ENCODE data around the gene GCNA.
"Not testable (repeated sequence)": the region's sequence is repeated elsewhere in the genome, so short reads cannot be mapped to it uniquely, and the experiment has no call there.

Gene GCNA

GRCh38 chrX:71636438-71637252 lies 58.4 kb downstream of the GCNA start:
- Mint-ChIP-seq H3K27me3 (no peaks in the 10 kb centered on the region), H3K4me3 (no peak overlapping the region), H3K4me1 (peaks cover 18% of the 10 kb centered on the region), H3K9me3 (no peaks in the 10 kb centered on the region), H3K36me3 (no peaks in the 10 kb centered on the region), H3K27ac (peak overlapping the region; percentile 70)

GRCh38 chrX:71637253-71637618 lies 59.0 kb downstream of the GCNA start:
- H3K9me3 Mint-ChIP-seq = no peaks in the 10 kb centered on the region
- peak overlapping the region; percentile 70 for H3K27ac Mint-ChIP-seq
- H3K27me3 Mint-ChIP-seq = no peaks in the 10 kb centered on the region
- H3K4me1 Mint-ChIP-seq = peaks cover 18% of the 10 kb centered on the region
- H3K36me3 Mint-ChIP-seq = no peaks in the 10 kb centered on the region
- H3K4me3 Mint-ChIP-seq = no peak overlapping the region

DNA sequence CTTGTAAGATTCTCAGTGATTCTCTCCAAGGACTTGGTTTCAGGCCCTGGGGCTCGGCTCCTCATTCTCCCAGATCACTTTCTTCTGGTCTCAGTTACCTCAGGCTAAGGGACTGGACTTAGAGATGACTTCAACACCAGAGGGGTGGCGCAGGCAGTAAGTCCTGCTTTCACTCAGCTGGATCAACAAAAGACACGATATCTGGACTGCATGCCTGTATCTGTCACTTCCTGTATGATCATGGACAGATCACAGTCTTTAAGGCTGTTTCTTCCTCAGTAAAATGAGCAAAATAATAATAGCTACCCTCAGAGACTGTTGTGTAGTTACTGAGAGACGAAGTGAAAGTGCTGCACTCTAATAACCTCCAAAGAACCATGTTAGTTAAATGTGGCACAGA lies 59.6 kb downstream of the GCNA start:
- H3K36me3 Mint-ChIP-seq = no peaks in the 10 kb centered on the region
- H3K9me3 Mint-ChIP-seq = no peaks in the 10 kb centered on the region
- H3K4me3 Mint-ChIP-seq = no peak overlapping the region
- H3K4me1 Mint-ChIP-seq = peaks cover 18% of the 10 kb centered on the region
- no peaks in the 10 kb centered on the region for H3K27me3 Mint-ChIP-seq
- H3K27ac Mint-ChIP-seq = no peak overlapping the region

DNA sequence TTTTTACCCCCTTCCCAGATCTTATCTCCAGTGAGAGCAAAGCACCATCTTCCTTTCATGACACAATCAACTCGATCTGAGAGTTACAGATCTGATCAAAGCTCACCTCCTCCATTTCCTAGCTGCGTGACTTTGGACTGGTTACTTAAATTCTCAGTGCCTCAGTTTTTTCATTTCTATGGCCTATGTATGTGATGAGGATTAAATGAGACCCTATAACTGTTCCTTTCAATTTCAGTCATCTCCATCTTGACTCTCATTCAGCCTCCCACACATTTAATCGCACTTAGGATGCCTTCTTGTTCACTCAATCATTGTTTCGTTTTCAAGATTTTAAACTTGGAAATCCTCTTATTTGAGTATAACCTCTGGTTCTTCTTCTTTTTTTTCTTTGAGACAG lies 60.2 kb downstream of the GCNA start:
- Mint-ChIP-seq H3K36me3 (no peaks in the 10 kb centered on the region), H3K27ac (no peak overlapping the region), H3K4me1 (peaks cover 18% of the 10 kb centered on the region), H3K9me3 (no peaks in the 10 kb centered on the region), H3K27me3 (no peaks in the 10 kb centered on the region), H3K4me3 (no peak overlapping the region)

DNA sequence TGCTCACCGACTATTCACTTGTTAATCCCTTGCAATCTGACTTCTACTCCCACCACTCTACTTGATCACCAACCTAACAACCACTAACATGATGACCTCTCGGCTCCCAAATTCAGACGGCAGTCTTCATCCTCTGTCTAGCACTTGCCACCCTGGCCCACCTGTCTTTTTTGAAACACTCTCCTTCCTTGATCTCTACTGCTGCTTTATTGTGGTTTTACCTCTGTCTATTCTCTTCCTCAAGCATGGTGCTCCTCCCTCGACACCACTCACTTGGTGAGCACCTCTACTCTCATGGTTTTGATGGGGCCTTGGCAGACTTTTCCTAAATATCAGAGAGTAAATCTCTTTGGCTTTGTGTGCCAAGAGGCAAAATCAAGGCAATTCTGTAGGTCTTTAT lies 61.8 kb downstream of the GCNA start:
- Mint-ChIP-seq H3K27me3 (no peaks in the 10 kb centered on the region), H3K4me3 (no peak overlapping the region), H3K9me3 (no peaks in the 10 kb centered on the region), H3K27ac (no peak overlapping the region), H3K36me3 (no peaks in the 10 kb centered on the region), H3K4me1 (peaks cover 18% of the 10 kb centered on the region)

DNA sequence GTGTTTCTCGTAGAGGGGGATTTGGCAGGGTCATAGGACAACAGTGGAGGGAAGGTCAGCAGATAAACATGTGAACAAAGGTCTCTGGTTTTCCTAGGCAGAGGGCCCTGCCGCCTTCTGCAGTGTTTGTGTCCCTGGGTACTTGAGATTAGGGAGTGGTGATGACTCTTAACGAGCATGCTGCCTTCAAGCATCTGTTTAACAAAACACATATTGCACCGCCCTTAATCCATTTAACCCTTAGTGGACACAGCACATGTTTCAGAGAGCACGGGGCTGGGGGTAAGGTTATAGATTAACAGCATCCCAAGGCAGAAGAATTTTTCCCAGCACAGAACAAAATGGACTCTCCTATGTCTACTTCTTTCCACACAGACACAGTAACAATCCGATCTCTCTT lies 66.2 kb downstream of the GCNA start:
- not testable (repeated sequence) for H3K27ac Mint-ChIP-seq, H3K4me1 Mint-ChIP-seq, H3K9me3 Mint-ChIP-seq, H3K27me3 Mint-ChIP-seq, H3K4me3 Mint-ChIP-seq, H3K36me3 Mint-ChIP-seq

DNA sequence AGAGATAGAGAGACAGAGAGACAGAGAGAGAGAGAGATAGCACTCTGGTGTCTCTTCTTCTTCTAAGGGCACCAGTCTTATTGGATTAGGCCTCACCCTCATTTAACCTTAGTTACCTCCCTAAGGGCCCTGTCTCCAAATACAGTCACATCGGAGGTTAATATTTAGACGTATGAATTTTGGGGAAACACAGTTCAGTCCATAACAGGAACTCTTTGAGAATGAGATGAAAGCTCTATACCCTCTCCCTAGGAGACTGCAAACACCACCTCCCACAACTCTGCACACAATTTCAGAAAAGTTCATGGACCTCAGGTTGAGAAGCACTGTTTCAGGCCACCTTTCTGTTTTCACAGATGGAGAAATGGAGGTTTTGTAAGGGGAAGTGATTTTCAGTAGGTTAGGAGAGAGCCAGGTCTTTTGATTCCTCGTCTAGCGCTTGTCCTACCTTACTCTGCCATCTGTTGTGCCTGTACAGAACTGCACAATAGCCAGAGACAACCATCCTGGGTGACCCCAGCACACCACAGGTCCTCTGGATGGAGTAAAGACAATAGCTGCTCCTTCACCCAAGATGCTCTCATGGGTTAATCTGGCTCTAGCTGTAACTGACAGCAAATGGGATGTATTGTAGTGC lies 72.2 kb downstream of the GCNA start:
- H3K27me3 Mint-ChIP-seq = no peaks in the 10 kb centered on the region

GRCh38 chrX:71652405-71652804 lies 74.2 kb downstream of the GCNA start:
- Mint-ChIP-seq H3K4me1 (peaks cover 13% of the 10 kb centered on the region), H3K36me3 (no peaks in the 10 kb centered on the region), H3K9me3 (no peaks in the 10 kb centered on the region), H3K27me3 (no peaks in the 10 kb centered on the region), H3K27ac (no peak overlapping the region), H3K4me3 (no peak overlapping the region)

More for the DNA sequence above, 72.2 kb downstream of the GCNA start:
- Mint-ChIP-seq H3K9me3 (no peaks in the 10 kb centered on the region), H3K4me3 (no peak overlapping the region), H3K4me1 (peaks cover 13% of the 10 kb centered on the region), H3K36me3 (no peaks in the 10 kb centered on the region), H3K27ac (peak overlapping the region; percentile 70)

DNA sequence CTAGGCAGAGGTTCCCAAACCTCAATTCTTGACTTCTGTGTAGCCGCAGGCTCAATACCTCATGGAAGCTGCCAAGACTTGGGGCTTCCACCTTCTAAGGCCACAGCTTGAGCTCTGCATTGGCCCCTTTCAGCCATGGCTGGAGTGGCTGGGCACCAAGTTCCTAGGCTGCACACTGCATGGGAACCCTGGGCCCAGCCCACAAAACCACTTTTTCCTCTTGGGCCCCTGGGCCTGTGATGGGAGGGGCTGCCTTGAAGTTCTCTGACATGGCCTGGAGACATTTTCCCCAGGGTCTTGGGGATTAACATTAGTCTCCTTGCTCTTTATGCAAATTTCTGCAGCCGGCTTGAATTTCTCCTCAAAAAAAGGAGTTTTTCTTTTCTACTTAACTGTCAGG lies 75.1 kb downstream of the GCNA start:
- no peaks in the 10 kb centered on the region for H3K36me3 Mint-ChIP-seq
- H3K27ac Mint-ChIP-seq = no peak overlapping the region
- peaks cover 13% of the 10 kb centered on the region for H3K4me1 Mint-ChIP-seq
- no peak overlapping the region for H3K4me3 Mint-ChIP-seq
- H3K27me3 Mint-ChIP-seq = no peaks in the 10 kb centered on the region
- H3K9me3 Mint-ChIP-seq = no peaks in the 10 kb centered on the region

DNA sequence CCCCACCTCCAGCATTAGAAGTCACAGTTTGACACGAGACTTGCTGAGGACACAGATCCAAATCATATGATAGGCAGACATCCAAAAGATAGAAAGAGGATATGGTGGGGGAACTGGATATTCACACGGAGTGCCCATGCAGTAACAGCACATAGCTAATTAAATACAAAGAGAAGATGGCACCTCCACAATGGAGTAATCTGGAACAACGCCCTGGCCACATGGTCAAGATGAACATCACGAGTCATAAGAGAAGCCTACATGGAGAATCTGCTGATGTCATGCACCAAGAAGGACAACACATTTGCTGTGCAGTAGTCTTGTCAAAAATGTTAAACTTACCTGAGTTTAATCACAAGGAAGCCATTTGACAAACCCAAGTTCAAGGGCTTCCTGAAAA lies 79.0 kb downstream of the GCNA start:
- Mint-ChIP-seq H3K27me3 (no peaks in the 10 kb centered on the region), H3K36me3 (no peaks in the 10 kb centered on the region), H3K27ac (no peak overlapping the region)

DNA sequence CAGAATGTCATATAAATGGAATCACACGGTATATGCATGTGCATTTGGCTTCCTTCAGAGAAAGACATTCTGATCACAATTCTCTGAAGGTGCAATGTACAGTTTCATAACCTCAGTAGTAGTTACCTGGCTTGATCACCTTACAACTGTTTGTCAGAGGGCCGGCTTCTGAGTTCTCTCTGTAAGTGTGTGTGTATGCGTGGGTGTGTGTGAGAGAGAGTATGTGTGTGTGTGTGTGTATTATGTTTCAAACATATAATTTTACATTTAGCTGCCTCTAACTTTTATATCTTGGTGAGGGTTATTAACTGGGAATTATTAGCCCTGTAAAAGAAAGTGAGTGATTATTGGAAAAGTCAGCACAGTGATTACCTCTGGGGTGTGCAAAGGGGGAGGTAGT lies 81.1 kb downstream of the GCNA start:
- no peak overlapping the region for H3K4me3 Mint-ChIP-seq
- H3K4me1 Mint-ChIP-seq = peaks cover 14% of the 10 kb centered on the region
- H3K27ac Mint-ChIP-seq = no peak overlapping the region
- H3K9me3 Mint-ChIP-seq = no peaks in the 10 kb centered on the region
- no peaks in the 10 kb centered on the region for H3K36me3 Mint-ChIP-seq
- H3K27me3 Mint-ChIP-seq = no peaks in the 10 kb centered on the region

More for the DNA sequence above, 79.0 kb downstream of the GCNA start:
- Mint-ChIP-seq H3K9me3 (no peaks in the 10 kb centered on the region), H3K4me1 (peaks cover 1% of the 10 kb centered on the region), H3K4me3 (no peak overlapping the region)

DNA sequence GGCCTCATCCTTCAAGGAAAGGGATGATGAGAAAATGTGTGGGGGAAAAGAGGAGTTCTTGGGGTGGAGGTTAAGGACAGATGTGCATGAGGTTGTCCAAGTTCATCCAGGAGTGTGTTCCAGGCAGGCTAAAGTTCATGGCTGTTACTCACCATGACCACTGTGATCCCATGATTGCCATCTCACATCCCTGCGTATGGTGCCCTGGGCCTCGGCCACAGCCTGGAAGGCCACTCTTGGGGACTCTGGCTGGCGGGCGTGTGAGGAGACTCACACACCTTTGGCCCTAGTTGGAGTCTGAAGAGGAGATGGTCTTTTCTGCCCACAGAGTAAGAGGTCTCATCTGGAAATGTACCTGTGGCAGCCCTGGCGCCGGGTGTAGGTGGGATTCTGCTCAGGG lies 81.7 kb downstream of the GCNA start:
- Mint-ChIP-seq H3K4me3 (no peak overlapping the region), H3K36me3 (no peaks in the 10 kb centered on the region), H3K9me3 (no peaks in the 10 kb centered on the region), H3K27me3 (no peaks in the 10 kb centered on the region), H3K27ac (no peak overlapping the region), H3K4me1 (peaks cover 14% of the 10 kb centered on the region)

DNA sequence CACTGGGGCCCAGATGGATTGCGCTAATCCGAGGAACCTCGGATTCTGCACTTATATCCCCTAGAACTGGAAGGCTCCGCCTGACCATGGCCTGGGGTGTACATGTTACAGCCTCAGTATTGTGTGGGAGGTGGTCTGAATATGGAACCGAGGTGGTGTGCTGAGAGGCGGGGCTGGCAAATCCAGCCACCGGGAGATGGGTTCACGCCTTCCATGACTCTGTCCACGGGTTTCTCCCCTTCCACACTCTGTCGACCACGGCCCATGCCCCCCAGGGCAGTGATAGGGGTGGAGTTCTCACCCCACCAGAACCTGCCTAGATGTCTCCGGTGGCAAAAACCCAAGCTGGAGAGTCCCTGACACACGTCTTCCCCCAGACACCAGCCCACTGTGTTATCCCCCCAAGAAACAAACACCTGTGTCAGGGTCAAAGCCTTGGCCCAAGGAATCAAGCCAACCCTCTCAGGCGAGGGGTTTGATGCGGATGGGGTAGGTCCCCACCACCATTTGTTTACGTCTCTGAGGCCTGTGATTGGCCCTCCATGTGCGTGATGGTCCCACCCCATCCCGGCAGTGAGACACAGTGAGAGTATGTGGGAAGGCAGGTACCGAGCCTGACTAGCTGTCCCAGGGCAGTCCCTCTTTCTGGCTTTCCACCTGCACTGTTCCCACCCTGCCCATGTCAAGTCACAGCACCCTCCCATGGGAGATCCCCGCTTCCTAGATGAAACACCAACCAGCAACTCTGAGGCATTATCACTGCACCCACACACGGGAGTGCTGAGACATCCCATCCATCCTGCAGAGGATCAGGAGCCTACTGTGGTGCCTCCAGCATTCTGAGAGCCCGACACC lies 82.6 kb downstream of the GCNA start:
- H3K36me3 Mint-ChIP-seq = no peaks in the 10 kb centered on the region
- H3K4me1 Mint-ChIP-seq = peaks cover 14% of the 10 kb centered on the region
- H3K9me3 Mint-ChIP-seq = no peaks in the 10 kb centered on the region
- H3K4me3 Mint-ChIP-seq = no peak overlapping the region
- H3K27me3 Mint-ChIP-seq = no peaks in the 10 kb centered on the region
- no peak overlapping the region for H3K27ac Mint-ChIP-seq

DNA sequence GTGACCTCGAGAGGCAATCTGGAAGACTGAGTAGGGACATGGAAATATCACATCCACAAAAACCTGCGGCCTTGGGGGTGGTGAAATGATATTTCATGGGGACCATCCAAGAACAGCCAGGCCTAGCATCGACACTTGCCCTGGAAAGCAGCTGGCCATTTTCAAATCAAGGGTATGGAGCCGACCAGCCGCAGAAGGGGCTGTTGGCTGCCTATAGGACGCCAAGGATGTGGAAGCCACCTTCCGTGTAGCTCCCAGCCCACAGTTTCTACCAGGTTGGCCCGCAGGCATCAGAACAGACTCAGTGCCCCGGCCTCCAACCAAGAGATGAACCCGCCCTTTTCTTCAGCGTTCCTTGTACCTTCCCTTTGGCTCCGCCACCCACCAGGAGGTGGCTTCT lies 83.7 kb downstream of the GCNA start:
- Mint-ChIP-seq H3K4me3 (no peak overlapping the region), H3K9me3 (no peaks in the 10 kb centered on the region), H3K4me1 (peaks cover 14% of the 10 kb centered on the region), H3K36me3 (no peaks in the 10 kb centered on the region), H3K27ac (no peak overlapping the region), H3K27me3 (no peaks in the 10 kb centered on the region)

GRCh38 chrX:71662654-71663053 lies 84.4 kb downstream of the GCNA start:
- Mint-ChIP-seq H3K4me3 (peak overlapping the region; percentile 58), H3K4me1 (peaks cover 14% of the 10 kb centered on the region), H3K27ac (peak overlapping the region; percentile 78)
- not testable (repeated sequence) for H3K9me3 Mint-ChIP-seq, H3K27me3 Mint-ChIP-seq, H3K36me3 Mint-ChIP-seq

All from activated naive CD4-positive, alpha-beta T cell treated with anti-CD3 and anti-CD28 coated beads, Interleukin-2, amount 50 U/mL, for 24 hours (primary cell).